ENCODE results near the gene COL9A3.

Gene COL9A3

DNA sequence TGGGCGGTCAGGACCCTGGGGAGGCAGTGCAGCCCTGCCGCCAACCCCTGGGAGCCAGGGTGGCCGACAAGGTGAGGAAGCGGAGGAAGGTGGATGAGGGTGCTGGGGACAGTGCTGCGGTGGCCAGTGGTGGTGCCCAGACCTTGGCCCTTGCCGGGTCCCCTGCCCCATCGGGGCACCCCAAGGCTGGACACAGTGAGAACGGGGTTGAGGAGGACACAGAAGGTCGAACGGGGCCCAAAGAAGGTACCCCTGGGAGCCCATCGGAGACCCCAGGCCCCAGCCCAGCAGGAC is 4.0 kb upstream of the COL9A3 start:
- no peak overlapping the region for H3K4me3 ChIP-seq (ENCODE audit: low read length)
- no peak for DNase-seq (ENCODE audit: low read depth)
- TF ChIP-seq, protein P1, sequence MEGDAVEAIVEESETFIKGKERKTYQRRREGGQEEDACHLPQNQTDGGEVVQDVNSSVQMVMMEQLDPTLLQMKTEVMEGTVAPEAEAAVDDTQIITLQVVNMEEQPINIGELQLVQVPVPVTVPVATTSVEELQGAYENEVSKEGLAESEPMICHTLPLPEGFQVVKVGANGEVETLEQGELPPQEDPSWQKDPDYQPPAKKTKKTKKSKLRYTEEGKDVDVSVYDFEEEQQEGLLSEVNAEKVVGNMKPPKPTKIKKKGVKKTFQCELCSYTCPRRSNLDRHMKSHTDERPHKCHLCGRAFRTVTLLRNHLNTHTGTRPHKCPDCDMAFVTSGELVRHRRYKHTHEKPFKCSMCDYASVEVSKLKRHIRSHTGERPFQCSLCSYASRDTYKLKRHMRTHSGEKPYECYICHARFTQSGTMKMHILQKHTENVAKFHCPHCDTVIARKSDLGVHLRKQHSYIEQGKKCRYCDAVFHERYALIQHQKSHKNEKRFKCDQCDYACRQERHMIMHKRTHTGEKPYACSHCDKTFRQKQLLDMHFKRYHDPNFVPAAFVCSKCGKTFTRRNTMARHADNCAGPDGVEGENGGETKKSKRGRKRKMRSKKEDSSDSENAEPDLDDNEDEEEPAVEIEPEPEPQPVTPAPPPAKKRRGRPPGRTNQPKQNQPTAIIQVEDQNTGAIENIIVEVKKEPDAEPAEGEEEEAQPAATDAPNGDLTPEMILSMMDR (conservative IDR thresholded peaks at IDR 0.05; ENCODE audit: low read depth, low read length) = no peak

DNA sequence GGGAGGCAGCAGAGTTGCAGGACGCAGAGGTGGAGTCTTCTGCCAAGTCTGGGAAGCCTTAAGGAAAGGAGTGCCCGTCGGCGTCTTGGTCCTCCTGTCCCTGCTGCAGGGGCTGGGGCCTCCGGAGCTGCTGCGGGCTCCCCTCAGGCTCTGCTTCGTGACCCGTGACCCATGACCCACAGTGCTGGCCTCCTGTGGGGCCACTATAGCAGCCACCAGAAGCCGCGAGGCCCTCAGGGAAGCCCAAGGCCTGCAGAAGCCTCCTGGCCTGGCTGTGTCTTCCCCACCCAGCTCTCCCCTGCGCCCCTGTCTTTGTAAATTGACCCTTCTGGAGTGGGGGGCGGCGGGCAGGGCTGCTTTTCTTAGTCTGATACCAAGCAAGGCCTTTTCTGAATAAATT is 3.3 kb upstream of the COL9A3 start:
- no peak for DNase-seq (ENCODE audit: low read depth)

DNA sequence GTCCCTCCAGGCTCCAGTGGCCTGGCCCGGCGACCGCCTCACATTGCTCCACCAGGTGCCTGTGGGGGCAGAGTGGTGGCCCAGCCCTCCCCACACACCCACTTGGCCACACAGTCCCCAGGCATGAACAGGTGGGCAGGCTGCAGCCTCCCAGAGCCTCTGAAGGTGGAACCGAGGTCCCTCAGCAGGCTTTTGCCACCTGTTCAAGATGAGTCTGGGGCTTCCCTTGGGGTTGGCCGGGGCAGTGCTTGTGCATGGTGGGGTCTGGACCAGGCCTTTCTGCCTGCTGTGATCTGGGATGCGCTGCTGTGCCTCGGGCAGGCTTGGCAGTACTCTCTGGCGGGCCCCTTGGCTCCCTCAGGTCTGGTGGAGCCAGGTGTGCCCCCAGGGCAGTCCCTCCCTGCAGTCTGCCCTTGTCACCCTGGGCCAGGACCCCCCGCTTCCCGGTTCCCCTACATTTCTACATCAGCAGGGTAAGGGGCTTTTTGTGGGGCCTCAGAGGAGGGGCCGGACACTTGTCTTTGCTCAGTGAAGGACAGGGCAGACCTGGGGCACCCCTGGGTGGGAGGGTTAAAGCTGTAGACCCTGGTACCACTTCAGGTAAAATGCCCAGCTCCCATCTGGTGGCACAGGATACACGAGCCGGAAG is 2.7 kb upstream of the COL9A3 start:
- TF ChIP-seq, protein P1 (conservative IDR thresholded peaks at IDR 0.05; ENCODE audit: low read depth, low read length) = no peak
- no peak overlapping the region for H3K4me3 ChIP-seq (ENCODE audit: low read length)
- DNase-seq (ENCODE audit: low read depth) = no peak

More for the DNA sequence above, 3.3 kb upstream of the COL9A3 start:
- H3K4me3 ChIP-seq (ENCODE audit: low read length) = no peak overlapping the region
- TF ChIP-seq, protein P1 (conservative IDR thresholded peaks at IDR 0.05; ENCODE audit: low read depth, low read length) = no peak

DNA sequence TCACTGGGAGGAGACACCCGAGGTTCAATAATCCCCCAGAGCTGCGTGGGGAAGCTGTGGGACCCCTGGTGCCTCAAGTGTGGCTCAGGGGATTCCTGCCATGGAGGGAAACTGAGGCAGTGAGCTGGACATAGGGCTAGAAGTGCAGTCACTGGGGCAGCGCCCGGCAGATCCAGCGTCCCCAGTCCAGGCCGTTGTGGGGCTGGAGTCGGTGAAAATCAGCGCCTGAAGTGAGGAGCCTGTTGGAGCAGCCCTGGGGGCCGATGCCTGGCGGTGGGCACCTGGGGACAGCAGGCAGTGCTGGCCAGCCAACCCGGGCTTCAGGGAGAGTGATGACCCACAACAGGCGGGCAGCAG is 2.2 kb upstream of the COL9A3 start:
- no peak overlapping the region for H3K4me3 ChIP-seq (ENCODE audit: low read length)
- no peak for DNase-seq (ENCODE audit: low read depth)
- TF ChIP-seq, protein P1 (conservative IDR thresholded peaks at IDR 0.05; ENCODE audit: low read depth, low read length) = no peak

DNA sequence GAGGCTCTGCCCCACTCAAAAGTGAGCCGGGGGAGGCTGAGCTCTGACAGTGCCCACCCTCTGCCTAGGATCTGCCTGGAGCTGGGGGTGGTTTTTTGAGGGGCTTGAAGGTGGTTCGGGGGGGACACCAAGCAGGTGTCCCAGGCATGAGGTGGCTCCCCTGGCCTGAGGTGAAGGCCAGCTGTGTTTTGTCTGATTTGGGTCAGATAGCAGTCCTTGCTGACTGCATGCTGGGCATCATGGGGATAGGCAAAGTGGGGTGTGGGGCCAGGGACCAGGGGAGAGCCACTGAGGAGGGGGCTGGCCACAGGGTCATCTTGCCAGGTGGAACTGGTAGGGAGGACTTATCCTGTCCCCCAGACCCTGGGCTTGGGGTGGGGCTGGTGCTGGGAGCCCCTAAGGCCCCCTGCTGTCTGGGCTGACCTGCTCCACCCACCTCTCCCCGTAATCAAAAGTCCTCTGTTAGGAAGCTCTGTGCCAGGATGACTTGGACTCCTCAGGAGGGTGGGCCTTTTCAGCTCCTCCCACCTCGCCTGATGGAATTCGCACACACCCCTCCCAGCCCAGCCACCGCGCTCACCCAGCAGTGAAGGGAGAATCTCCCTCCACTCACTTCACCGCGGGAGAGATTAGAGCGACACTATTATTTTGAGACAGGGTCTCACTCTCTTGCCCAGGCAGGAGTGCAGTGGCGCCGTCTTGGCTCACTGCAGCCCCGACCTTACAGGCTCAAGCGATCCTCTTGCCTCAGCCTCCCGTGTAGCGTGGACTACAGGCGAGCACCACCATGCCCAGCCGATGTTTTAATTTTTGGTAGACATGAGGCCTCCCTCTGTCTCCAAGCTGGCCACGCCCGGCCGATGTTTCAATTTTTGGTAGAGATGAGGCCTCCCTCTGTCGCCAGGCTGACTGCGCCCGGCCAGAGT is 1.5 kb upstream of the COL9A3 start:
- DNase-seq (ENCODE audit: low read depth) = peak; percentile 59
- H3K4me3 ChIP-seq (ENCODE audit: low read length) = no peak overlapping the region
- TF ChIP-seq, protein P1 (conservative IDR thresholded peaks at IDR 0.05; ENCODE audit: low read depth, low read length) = no peak

DNA sequence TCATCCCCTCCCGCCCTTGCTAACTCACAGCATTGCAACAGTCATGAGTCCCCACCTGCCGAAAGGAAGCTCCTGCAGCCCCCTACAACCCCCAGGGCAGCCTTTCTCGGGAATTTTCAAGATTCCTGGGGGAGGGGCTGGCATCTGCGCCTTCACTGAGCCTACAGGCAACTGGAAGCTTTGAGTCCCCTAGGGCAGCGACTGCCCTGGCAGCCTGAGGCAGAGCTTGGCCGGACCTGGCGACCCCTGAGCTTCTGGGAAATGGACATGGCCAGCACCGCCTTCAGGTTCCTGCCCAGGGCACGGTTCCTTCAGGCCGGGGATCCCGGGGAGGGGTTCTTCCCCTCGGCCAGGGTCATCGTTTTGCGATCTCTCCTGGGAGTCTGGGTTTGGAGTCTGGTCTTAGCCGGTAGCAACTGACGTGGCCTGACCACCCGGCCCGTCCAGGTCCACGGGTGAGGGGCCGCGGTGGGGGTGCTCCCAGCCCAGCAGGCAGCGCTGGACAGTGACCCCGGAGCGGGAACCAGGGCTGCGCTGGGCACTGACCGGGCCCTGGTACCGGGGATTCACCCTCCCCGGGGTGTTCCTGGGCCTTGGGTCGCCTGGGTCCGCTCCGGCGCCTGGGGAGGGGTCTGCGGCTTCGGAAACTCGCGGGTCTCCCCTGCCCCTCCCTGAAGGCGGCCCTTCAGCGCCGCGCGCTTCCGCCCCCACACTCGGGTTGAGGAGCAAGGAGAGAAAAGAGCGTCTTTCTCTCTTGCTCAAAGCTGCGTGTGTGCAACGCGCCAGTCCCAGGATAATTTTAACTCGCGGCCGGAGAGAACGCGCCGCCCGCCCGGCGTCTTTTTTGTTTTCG is 593 bp upstream of the COL9A3 start:
- no peak for DNase-seq (ENCODE audit: low read depth)
- peak overlapping the region; percentile 37 for H3K4me3 ChIP-seq (ENCODE audit: low read length)
- TF ChIP-seq, protein P1 (conservative IDR thresholded peaks at IDR 0.05; ENCODE audit: low read depth, low read length) = no peak

Measured in retinal pigment epithelial cell (primary cell).